Measurements from ENCODE around the gene BHLHE40. TPM values are rescaled to one million over a fixed set of nuclear protein-coding genes. Genes with fewer than 3 reads are reported as not detected.
A peak's percentile ranks its signal among the peaks of the same experiment; 100 is the strongest.

The BHLHE40 gene
- polyA plus RNA-seq, 1 donor from 2014 or later: not detected

DNA sequence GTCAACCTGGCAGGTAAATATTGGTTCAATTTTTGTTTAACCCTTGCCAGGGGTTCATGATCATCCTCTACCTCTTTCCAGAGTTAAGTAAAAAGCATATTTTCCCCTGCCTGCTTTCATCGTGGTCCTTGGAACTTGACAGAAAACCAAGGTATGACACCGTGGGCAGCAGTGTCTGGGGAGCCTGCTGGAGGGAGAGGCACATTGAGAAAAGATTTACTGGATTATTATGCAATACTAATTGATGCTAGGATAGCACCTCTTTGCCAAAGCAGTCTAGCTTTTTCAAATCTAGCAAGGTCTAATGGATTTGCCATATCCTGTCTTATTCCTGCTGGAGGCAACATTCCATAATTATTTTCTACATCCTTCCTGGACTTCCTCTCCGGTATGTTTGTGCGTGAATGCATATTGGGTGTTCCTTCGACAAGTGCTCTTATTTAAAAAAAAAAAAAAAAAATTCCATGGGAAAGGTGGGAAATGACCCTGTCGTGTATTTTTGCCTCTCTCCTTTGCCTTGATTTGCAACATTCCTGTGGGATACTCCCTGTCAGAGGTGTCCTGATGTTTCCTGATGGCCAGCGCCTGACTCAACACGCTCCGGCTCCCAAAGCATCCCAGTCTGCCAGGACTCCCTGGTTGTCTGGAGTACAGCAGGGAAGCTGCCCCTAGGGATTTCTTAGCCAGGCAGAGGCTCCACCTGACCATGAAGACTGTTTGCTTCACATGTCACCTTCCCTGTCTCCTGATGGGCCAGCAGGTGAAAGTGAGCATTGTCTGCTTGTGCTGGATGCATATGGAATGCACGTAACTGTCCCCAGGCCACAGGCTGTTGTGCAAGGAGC, 6.3 kb downstream of the BHLHE40 start:
- H3K9me2 ChIP-seq (ENCODE audit: insufficient read depth, low read length): no peaks in the 10 kb centered on the region
- H3K4me3 ChIP-seq (ENCODE audit: low read length): no peak overlapping the region
- no peaks in the 10 kb centered on the region for H4K20me1 ChIP-seq (ENCODE audit: insufficient read depth)
- no peak overlapping the region for H3K9ac ChIP-seq (ENCODE audit: low read length)
- H3K9me3 ChIP-seq (ENCODE audit: low read length): no peaks in the 10 kb centered on the region
- TF ChIP-seq, protein P1, sequence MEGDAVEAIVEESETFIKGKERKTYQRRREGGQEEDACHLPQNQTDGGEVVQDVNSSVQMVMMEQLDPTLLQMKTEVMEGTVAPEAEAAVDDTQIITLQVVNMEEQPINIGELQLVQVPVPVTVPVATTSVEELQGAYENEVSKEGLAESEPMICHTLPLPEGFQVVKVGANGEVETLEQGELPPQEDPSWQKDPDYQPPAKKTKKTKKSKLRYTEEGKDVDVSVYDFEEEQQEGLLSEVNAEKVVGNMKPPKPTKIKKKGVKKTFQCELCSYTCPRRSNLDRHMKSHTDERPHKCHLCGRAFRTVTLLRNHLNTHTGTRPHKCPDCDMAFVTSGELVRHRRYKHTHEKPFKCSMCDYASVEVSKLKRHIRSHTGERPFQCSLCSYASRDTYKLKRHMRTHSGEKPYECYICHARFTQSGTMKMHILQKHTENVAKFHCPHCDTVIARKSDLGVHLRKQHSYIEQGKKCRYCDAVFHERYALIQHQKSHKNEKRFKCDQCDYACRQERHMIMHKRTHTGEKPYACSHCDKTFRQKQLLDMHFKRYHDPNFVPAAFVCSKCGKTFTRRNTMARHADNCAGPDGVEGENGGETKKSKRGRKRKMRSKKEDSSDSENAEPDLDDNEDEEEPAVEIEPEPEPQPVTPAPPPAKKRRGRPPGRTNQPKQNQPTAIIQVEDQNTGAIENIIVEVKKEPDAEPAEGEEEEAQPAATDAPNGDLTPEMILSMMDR (IDR thresholded peaks at IDR 0.05; ENCODE audit: poor library complexity, severe bottlenecking): no peak
- TF ChIP-seq EZH2 (IDR thresholded peaks at IDR 0.05; ENCODE audit: borderline replicate concordance, insufficient read depth, low read length, poor library complexity, severe bottlenecking) (no peak), TAF1 (IDR thresholded peaks at IDR 0.05; ENCODE audit: low read depth) (no peak), SMC3 (conservative IDR thresholded peaks at IDR 0.05; ENCODE audit: poor library complexity) (no peak), EP300 (conservative IDR thresholded peaks at IDR 0.05; ENCODE audit: poor library complexity, severe bottlenecking) (no peak), MXI1 (conservative IDR thresholded peaks at IDR 0.05; ENCODE audit: poor library complexity, severe bottlenecking) (no peak), RAD21 (conservative IDR thresholded peaks at IDR 0.05) (no peak), POLR2AphosphoS5 (IDR thresholded peaks at IDR 0.05) (no peak)
- TF ChIP-seq, protein P2, sequence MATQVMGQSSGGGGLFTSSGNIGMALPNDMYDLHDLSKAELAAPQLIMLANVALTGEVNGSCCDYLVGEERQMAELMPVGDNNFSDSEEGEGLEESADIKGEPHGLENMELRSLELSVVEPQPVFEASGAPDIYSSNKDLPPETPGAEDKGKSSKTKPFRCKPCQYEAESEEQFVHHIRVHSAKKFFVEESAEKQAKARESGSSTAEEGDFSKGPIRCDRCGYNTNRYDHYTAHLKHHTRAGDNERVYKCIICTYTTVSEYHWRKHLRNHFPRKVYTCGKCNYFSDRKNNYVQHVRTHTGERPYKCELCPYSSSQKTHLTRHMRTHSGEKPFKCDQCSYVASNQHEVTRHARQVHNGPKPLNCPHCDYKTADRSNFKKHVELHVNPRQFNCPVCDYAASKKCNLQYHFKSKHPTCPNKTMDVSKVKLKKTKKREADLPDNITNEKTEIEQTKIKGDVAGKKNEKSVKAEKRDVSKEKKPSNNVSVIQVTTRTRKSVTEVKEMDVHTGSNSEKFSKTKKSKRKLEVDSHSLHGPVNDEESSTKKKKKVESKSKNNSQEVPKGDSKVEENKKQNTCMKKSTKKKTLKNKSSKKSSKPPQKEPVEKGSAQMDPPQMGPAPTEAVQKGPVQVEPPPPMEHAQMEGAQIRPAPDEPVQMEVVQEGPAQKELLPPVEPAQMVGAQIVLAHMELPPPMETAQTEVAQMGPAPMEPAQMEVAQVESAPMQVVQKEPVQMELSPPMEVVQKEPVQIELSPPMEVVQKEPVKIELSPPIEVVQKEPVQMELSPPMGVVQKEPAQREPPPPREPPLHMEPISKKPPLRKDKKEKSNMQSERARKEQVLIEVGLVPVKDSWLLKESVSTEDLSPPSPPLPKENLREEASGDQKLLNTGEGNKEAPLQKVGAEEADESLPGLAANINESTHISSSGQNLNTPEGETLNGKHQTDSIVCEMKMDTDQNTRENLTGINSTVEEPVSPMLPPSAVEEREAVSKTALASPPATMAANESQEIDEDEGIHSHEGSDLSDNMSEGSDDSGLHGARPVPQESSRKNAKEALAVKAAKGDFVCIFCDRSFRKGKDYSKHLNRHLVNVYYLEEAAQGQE (IDR thresholded peaks at IDR 0.05; ENCODE audit: borderline replicate concordance): no peak
- no peak overlapping the region for H3K27ac ChIP-seq (ENCODE audit: low read length)
- no peak overlapping the region for H2AFZ ChIP-seq (ENCODE audit: low read depth, low read length)
- H3F3A ChIP-seq (ENCODE audit: insufficient read depth, low read length, poor library complexity, severe bottlenecking): no peaks in the 10 kb centered on the region
- no peaks in the 10 kb centered on the region for H3K36me3 ChIP-seq (ENCODE audit: insufficient read depth, low read length)
- no peaks in the 10 kb centered on the region for H3K79me2 ChIP-seq (replicated peaks; ENCODE audit: insufficient read depth, low read length)
- peaks cover 62% of the 10 kb centered on the region for H3K27me3 ChIP-seq (ENCODE audit: insufficient read depth, low read depth, low read length)
- H3K4me2 ChIP-seq (ENCODE audit: low read length): no peak overlapping the region

DNA sequence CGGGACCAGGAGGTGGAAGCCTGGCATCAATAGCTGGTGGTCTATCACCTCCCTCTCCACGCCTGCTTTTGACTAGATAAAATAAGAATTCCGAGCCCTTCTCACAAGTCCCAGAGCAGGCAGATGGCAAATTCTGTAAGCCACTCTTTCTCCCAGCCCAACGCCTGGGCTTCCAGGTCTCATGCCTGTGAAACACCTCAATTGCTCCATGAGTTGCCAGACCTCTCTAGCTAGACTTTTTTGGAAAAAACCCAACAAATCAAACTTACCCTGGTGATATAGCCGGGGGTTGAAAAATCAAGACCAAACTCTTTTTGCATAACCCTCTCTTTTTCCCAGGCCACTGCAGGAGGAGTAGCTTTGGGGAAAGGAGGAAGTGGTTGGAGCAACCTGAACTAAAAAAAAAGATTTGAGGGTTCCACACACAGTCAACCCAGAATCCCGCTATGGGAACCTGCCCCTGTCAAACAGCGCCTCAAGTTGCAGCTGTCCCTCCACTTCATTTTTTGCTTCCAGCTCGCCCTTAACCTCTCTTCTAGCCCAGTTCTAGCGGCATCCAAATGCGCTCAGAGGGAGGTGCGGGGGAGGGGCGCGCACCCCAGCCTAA, 7.0 kb downstream of the BHLHE40 start:
- Histone ChIP-seq H3K4me2 (ENCODE audit: low read length) (no peak overlapping the region), H3K27ac (ENCODE audit: low read length) (no peak overlapping the region), H3F3A (ENCODE audit: insufficient read depth, low read length, poor library complexity, severe bottlenecking) (no peaks in the 10 kb centered on the region), H3K9ac (ENCODE audit: low read length) (no peak overlapping the region), H2AFZ (ENCODE audit: low read depth, low read length) (no peak overlapping the region), H3K9me2 (ENCODE audit: insufficient read depth, low read length) (no peaks in the 10 kb centered on the region), H3K4me3 (ENCODE audit: low read length) (peak overlapping the region; percentile 50), H3K9me3 (ENCODE audit: low read length) (no peaks in the 10 kb centered on the region), H3K36me3 (ENCODE audit: insufficient read depth, low read length) (no peaks in the 10 kb centered on the region), H3K79me2 (replicated peaks; ENCODE audit: insufficient read depth, low read length) (no peaks in the 10 kb centered on the region), H4K20me1 (ENCODE audit: insufficient read depth) (no peaks in the 10 kb centered on the region), H3K27me3 (ENCODE audit: insufficient read depth, low read depth, low read length) (peaks cover 55% of the 10 kb centered on the region)
- TF ChIP-seq SMC3 (conservative IDR thresholded peaks at IDR 0.05; ENCODE audit: poor library complexity) (no peak), TAF1 (IDR thresholded peaks at IDR 0.05; ENCODE audit: low read depth) (no peak), EP300 (conservative IDR thresholded peaks at IDR 0.05; ENCODE audit: poor library complexity, severe bottlenecking) (no peak), RAD21 (conservative IDR thresholded peaks at IDR 0.05) (no peak), EZH2 (IDR thresholded peaks at IDR 0.05; ENCODE audit: borderline replicate concordance, insufficient read depth, low read length, poor library complexity, severe bottlenecking) (no peak), MXI1 (conservative IDR thresholded peaks at IDR 0.05; ENCODE audit: poor library complexity, severe bottlenecking) (no peak), POLR2AphosphoS5 (IDR thresholded peaks at IDR 0.05) (no peak)
- TF ChIP-seq, protein P1 (IDR thresholded peaks at IDR 0.05; ENCODE audit: poor library complexity, severe bottlenecking): no peak
- TF ChIP-seq, protein P2 (IDR thresholded peaks at IDR 0.05; ENCODE audit: borderline replicate concordance): no peak

Data from neural cell (in vitro differentiated cells).